ENCODE results near the gene DAPL1.

DAPL1 gene

DNA sequence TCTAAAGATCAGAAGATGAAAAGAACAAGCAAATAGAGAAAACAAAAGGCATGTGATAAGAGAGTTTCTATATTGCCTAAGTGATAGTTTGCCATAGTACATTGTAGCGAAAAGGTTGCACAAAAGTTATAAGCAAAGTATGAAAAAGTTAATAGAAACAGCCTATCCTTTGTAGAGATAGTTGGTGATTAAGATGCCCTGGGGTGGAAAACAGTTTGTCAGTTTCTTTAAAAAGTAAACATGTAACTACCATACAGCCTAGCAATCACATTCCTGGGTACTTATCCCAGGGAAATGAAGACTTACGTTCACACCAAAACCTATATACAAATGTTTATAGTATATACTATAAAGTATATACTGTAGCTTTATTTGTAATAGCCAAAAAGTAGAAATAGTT is 16.9 kb upstream of the DAPL1 start:
- no peak for DNase-seq

DNA sequence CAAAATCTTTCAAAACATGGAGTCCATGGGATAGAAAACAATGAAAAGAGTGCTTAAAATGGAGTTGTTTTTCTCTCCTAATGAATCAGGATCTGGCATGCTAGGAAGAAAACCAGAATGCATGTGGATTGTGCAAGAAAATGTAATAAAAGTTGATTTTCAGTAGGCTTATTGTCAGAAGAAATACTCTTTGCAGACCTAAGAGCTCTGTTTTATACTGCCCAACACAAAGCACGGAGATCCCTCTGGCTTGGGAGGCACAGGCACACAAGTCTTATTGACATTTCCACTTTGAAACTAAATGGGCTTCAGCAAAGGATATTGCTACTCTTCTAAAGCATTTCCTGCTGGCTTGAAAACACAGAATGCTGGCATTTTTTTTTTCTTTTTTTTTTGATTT is 15.5 kb upstream of the DAPL1 start:
- no peak for DNase-seq

DNA sequence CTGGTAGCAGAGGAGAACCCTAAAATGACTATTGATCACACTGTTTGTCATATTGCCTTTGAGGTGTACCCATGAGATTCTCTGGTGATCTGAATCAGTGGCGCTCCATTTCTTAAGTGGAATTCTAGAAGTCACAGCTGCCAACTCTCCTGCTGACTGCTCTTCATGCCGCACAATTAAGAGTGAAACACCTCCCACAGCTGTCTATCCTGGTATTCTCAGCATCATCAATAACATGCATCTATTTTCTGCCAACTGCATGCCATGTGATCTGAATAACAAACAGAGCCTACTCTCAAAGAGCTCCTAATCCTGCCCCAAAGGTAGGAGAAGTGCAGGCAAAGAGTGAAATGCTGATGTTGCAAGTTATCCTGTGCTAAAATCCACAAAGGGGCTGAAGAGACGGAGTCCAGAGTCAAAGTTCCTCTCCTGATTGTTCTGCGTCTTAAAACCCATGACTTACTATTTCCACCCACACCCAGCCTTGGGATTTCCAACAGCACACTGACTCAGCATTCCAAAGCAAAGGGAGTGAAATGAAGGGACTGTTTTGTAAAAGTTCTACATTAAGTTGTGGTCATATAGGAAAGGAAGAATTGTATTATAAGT is 13.7 kb upstream of the DAPL1 start:
- DNase-seq, result no peak

DNA sequence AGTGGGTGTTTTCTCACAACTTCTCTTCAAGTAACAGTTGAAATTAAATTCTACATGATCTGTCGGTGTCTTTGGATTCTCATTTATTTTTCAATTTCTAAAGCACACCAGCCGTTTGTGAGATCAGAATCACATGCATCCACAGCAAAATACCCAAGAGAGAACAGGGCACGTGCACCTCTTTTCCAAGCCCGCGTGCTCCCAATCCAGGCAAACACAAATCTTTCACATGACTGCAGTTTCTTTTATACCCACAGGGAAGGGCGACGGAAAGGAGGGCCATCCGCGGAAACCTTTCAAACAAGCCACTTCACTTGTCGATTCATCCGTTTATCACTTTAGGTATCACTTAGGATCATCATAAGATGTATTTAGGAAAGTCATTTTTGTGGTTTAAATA is 13.0 kb upstream of the DAPL1 start:
- DNase-seq, result no peak

DNA sequence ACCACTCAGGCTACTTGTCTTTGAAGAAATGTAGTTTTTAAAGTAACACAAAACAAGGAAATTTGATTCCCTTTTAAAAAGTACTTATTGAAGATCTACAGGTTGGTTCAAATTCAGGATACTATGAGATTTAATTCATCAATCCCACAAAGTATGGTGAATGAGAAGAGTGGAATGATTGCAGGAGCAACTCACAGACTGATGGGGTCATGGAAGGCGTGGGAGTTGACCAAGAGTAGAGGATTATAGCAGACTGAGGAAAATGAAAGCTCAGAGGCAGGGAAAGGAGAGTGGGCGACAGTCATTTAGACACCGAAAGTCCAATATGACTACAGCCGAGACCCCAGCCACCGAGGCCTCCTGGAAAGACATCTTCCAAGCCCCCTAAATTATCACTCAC is 12.5 kb upstream of the DAPL1 start:
- no peak for DNase-seq

DNA sequence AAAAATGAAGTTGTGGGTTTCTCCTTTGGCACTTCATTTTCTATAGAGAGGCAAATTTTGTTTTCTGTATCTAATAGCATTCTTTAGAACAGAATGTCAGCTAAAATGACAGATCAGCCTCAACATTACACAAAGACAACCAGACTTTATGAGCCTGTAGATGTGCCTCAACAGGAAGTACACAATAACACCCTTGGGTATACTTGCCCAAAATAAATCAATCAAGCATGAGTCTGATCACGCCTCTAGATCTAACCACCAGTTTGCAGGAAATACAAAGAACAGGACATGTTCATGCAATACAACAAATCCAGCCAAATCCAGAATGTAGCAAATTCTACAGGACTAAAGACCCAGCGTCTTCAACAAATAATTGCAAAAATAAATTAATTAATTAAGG is 11.2 kb upstream of the DAPL1 start:
- no peak for DNase-seq

DNA sequence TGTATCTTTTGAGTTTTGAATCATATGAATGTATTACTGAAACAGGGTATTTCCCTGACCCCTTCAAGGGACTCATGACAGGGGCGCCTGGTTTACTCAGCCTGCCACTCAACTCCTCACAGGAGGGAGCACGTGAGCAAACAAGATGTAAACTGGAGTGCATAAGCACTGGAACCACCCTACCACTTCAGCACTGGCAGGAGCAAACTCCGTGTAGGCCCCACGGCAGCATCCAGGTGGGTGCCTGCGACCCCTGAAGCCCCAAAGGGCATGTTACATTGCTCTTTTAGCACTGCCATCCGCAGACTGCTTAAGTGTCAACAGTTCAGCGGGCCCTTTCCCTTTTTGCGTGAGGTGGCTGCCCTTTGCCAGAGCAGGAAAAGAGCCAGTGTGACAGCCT is 8.2 kb upstream of the DAPL1 start:
- no peak for DNase-seq

DNA sequence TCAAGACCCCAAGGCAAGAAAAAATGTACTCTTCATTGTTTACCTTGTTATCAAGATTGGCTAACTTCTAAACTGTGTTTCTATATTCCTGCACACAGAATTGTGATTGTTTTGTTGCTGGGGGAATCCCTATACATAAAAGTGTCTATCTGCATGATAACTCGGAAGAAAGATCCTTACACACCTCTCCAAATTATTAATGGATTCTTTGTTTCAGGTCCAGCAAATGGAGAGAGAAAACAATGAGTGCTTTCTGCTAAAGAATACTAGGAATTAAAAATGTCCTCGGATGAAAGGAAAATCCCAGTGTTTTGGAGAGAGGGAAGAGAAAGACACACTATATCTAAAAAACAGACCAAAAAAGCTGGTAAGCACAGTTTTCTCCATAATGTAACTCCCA is 6.2 kb upstream of the DAPL1 start:
- no peak for DNase-seq

DNA sequence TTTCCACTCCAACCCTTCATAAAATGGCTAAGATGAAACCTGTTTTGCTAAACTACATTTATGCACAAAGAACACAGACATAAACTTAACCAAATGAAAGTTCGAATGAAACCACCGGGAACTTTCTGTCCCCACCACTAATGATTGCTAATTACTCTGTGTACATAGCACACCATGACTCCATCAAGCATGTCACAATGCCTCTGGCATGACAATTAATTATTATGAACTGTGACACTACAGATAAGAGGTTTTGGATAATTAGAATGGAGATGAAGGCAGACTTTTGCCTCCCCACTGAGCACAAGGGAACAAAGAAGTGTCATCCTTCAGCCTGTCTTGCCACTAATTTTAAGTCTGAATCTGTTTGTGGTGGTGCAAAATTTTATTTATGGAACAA is 1.5 kb downstream of the DAPL1 start:
- no peak for DNase-seq

DNA sequence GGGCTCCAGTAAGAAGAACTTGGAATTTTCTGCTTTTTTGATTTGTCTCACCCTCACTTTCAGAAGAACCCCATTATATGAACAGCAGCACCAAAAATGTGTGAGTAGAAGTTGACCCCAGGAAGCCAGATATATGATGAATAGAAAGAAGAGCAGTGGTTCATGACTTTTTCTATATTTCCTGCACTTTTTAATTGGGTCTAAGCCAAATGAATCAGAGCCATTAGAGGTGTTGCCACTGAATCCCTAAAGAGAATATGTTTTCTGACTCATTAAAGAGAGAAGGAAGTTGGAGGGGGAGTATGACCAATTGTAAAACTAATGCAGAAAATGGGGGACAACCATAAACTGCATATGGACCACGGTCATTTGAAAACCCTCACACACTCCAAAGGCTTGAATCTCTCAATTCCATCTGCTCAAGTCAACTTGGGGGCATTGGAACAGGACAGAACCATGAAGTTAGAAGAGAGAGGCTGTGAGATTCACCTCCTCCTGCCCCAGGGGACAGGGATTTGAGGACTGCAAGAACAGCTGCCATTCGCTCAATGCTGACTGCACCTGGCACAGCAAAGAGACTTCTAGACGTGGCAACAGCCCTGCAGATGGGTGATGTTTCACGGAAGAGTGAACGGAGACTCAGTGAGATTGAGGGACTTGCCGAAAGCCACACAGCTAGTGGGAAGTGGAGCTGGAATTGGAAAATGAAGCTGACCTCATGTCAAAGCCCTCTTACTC is 3.0 kb downstream of the DAPL1 start:
- no peak for DNase-seq

DNA sequence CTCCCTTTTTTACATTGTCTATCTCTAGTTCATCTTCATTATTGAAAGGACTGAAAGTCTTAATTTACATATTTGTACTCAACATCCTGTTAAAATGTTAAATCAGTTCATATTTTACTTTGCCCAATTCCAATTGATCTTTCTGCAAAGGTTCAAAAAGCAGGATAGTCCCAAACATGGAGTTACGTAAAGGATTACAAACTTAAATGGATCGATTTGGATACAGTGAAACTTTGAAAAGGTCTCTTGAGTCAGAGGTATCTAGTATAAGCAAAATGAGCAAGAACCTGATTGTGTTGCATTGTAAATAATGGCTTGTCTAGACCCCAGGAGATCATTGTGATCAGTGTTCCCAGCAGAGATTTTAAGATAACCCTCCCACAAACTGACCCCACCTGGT is 4.1 kb downstream of the DAPL1 start:
- DNase-seq, result no peak

DNA sequence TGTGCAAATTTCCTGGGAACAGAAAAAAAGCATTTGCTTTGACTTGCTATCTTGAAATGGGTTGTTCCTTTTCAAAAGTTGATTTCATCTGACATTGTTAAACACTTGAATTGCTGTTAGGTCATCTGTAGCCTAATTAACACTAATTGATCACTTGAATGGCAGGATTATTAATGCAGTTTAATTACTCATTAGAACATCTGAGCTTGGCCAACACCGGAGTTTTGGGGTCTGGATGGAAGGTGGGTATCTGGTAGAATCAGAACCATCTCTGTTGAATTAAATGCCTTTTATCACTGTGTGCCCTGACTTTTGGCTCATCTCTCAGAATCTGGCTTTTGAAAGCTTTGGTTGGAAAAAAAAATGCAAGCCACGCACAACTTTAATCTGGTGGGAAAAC is 8.4 kb downstream of the DAPL1 start:
- DNase-seq, result no peak

DNA sequence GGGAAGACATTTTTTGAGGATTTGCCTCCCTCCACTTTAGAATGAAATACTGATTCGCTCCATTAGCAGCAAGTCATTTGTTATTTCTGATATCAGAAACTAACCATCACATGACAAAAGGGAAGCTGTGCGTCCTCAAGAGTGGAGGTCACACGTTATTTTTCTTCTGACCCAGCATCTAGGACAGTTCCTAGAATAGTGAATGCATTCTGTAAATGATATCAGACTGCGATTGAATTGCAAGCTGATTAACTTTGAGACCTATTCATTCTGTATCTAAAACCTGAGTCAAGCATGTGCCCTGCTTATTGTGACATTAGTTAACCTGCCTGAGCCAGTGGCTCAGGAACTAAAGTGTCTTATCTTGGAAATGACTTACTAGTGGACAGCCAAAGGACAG is 10.1 kb downstream of the DAPL1 start:
- no peak for DNase-seq

DNA sequence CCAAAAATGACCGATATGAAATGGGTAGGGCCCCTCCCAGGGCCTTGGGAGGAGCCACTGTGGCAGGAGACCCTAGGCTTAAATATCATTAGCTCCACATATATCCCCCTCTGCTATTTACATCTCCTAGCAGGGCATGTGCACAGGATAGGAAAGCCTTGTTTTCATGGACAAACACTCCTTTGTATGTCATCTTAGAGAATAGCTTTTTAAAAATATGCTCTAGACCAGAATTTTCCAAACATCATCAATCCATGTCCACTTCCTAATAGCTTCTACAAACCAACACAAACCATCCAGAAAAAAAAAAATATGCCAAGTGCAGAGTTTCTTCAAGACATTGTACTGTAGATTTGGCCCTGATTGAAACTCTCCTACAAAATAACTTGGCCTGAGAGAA is 10.8 kb downstream of the DAPL1 start:
- DNase-seq, result no peak

DNA sequence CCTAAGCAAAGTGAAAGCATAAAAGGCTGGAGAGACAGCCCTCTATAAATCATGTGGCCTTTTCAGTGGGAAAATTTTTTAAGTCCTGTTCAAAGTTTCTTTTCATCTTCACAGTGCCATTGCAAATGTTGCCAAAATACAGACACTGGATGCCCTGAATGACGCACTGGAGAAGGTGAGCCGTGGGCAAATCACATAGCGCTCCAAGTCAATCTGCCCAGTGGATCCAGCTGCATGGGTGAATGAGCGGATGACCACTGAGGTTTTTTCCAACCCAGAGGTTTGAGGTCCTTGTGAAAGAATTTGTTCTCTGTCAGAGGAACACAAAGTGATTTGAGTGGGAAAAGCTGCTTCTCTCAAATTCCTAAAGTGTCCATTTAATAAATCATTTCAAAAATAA is 11.8 kb downstream of the DAPL1 start:
- DNase-seq, result no peak

DNA sequence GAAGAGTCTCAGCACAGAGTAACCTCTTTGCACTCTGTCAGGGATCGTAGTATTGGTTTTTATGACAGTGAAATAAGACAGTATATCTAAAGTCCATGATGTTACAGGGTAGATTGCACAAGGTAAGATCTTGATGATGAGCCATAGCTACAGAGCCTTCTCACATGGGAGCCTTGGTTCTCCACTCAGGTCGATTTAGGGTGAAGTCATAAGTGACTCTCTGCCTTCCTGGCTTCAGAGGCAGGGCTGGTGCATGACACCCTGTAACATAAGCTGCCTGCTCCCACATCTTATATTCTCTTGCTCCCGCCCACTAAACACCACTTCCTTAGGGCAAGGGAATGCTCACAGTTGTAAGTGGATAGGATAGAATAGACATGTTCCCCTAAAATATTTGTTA is 13.3 kb downstream of the DAPL1 start:
- no peak for DNase-seq

DNA sequence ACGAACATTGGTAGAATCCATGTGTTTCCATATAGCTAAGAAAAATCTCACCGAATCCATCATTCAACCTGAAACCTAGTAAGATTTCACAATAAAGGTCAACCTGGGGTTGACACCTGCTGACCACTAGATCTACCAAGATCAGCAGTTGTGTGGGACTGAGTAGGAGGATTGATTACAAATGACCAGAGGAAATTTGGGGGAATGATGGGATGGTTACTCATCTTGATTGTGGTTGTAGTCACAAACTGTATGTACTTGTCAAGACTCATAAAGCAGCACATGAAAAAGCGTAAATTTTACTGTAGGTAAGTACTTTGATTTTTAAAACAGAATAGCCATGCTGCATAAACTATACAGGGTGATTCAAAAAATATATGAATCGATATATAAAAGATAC is 14.7 kb downstream of the DAPL1 start:
- no peak for DNase-seq

DNA sequence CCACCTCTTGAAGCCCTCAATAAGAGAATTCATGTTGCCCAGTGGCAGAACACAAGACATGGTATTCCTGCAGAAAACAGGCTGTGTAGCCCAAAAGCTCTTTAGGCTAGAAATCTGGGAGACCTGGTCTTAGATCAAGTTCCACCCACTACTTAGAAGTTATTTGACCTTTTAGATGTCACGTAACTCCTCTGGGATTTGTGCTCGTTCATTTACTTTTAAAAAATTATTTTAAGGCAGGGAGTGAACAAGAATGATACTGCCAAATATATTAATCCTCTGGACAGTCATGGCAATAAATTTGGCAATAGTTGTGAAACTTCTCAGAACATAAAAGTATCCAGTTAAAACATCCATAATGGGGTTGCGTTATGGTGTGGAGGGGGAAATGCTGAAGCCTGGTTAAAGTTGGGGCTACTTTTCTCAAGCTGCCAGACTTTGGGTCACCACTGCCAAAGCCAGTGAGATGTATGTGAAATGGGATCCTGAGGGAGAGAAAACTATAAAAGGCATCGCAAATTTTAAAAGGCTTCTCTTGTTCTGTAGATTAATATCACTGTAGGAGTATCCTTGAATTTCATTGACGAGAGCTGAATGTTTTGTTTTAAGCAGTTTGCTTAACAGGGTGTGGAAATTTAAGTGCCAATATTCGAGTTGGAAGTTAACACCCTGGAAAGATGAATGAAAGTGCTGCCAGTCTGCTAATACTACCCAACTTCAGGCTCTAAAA is 15.8 kb downstream of the DAPL1 start:
- no peak for DNase-seq

DNA sequence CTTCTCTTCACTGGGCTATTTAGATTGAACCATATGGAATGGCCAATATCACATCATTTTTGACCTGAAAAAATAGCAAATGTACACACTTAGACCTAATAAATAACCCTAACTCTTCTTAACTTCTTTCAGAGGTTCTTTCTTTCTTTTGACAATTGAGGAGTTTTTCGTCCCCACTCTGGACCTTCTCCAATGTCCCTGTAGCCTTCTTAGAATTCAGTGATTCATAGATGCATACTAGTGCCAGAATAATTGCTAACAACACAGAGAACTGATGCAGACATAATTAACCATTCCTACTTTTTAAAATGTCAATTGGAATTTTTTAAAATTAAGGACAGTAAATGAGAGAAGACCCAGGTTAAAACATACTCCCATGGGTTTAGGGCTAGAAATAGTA is 20.0 kb downstream of the DAPL1 start:
- no peak for DNase-seq

DNA sequence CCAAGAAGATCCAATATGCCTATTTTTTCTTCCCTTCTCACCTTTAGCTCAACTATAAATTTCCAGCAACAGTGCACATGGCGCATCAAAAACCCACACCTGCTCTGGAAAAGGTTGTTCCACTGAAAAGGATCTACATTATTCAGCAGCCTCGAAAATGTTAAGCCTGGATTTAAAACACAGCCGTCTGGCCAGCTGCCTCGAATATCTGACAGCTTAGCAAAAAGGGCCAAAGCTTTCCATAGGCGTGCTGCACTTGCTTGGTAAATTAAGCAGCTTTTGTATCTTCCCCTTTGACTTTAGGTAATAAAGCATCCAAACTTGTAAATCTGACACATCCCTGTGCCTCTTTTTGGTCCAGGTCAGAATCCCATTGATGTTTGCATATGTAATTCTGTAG is 20.5 kb downstream of the DAPL1 start:
- no peak for DNase-seq

DNA sequence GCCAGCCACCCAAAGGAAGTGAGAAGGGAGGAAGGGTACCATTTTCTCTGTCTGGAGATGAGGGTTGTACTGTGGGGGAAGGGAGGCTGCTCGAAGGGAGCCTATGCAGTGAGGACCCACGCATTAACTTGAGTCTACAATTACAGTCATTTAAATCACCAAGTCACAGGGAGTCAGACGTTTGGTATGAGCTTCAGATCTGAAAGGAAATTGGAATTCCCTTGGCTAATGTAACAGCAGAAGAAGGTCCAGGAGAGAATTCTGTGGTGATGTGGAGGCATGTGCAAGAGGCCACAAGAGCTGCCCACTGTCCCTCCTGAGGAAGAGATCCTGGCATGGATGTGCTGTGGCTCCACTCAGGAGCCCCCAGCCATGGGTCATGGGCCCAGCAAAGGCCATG is 22.5 kb downstream of the DAPL1 start:
- DNase-seq, result no peak

DNA sequence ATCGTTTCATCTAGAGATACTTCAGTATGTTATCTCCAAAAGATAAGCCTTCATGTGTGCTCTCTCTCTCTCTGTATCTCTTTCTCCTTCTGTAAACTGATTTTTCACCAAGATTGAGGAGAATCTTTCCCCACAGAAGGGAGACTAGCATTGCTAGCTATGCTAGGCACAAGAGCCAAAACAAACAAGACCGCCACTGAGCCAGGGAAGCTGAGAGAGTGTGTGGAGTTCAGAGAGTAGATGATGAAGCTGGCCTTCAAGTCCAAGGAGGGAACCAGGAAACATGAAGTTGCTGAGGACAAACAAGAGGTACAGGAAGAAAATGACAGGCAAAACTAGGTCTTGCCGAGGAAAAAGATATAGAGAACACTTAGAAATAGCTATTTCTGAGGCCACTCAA is 23.4 kb downstream of the DAPL1 start:
- DNase-seq, result no peak

DNA sequence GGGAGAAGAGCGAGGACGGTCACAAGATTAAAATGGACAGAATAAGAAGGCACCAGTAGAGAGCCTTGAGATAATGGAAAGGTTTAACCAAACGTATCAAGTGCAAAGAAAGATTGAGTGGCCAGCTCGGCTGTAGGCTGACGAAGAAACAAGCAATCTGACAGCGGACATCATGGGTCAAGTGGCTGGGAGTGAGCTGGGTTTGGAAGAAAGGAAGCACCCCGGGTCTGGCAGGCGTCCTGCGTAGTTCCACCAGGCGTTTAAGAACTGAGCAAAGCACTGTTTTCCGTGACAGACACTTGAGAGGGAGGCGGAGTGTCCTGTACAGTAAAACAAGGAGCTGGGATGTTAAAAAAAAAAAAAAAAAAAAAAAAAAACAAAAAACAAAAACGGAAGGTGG is 27.1 kb downstream of the DAPL1 start:
- no peak for DNase-seq

DNA sequence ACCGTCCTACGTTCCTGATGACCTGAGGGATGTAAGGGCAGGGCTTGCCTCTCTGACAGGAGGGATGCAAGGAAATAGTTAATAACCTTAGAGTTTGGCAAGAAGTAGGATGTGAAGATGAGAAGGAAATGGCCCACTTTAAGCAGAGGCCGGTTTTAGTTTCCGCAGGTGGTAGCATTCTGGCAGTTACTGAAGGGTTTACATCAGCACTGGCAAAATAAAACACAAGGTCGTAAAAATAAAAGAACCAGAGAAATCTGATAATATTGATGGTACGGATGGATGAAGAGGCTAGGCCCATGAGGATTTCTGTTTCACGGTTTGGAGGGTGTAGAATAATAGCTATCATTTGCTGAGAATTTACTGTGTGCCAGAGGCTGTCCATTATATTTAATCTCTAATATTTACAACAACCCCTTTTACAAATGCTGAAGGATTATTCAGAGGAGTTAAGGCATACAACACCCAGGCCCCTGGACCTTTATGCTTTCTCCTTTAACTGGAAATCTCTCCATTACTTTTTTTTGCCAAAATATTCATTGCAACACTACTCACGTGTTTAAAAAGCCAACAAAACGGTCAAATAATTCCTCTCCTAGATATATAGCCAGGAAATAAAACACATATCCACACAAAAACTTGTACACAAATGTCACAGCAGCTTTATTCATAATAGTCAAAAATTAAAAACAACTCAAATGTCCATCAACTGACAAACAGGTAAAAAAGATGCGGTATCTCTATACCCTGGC is 28.5 kb downstream of the DAPL1 start:
- no peak for DNase-seq

Data from stimulated activated CD4-positive, alpha-beta T cell treated with anti-CD3 and anti-CD28 coated beads, Interleukin-4, amount 100 ng/mL, for 4 hours (primary cell).